Effector memory CD4-positive, alpha-beta T cell (primary cell): ENCODE data around the gene TAS2R60.

Experiments
- DNase-seq, 3 donors: peaks; one replicate each; pipeline ENCODE4 v3.0.0-alpha.2; 2020
- H3K27ac ChIP-seq: 2 replicates; pipeline ENCODE4 v1.7.0; 2013; ENCODE audit warnings: mild to moderate bottlenecking, low read length, moderate library complexity; ENCODE audit not compliant: insufficient read depth, poor library complexity, severe bottlenecking
- H3K27me3 ChIP-seq: replicated peaks from 2 replicates; pipeline ENCODE4 v1.7.0; 2013; ENCODE audit warnings: mild to moderate bottlenecking, low read length; ENCODE audit not compliant: insufficient read depth, control insufficient read depth, poor library complexity, severe bottlenecking
- H3K36me3 ChIP-seq: 2 replicates; pipeline ENCODE4 v1.7.0; 2013; ENCODE audit warnings: mild to moderate bottlenecking, low read length, moderate library complexity; ENCODE audit not compliant: control insufficient read depth, insufficient read depth
- H3K4me1 ChIP-seq: 2 replicates; pipeline ENCODE4 v1.7.0; 2013; ENCODE audit warnings: low read length, mild to moderate bottlenecking; ENCODE audit not compliant: control insufficient read depth, insufficient read depth, poor library complexity, severe bottlenecking
- H3K4me3 ChIP-seq: 2 replicates; pipeline ENCODE4 v1.7.0; 2013; ENCODE audit warnings: low read length, low read depth, mild to moderate bottlenecking; ENCODE audit not compliant: insufficient read depth, poor library complexity, severe bottlenecking
- H3K9me3 ChIP-seq: 2 replicates; pipeline ENCODE4 v1.7.0; 2013; ENCODE audit warnings: mild to moderate bottlenecking, low read length, moderate library complexity; ENCODE audit not compliant: control insufficient read depth

The TAS2R60 gene

DNA sequence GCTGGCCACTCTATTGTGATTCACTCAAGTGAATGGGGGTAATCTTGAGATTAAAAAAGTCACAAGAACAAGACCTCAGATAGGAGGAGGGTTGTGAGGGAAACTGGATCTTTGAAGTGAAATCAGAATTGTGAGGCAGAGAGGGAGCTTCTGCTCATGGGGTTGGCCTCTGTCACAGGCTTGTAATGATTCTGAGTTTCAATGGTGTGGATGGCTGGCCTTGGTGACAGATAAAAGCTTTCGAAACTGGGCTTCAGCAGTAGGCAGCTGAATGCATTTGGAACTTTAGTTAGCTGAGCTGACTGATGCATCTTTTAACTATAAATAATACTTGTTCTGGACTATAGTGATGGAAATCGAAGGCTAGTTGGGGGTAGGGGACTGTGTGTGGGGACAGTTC lies 12.2 kb downstream of the TAS2R60 start:
- no peak for DNase-seq
- no peak overlapping the region for H3K27ac ChIP-seq

GRCh38 chr7:143455942-143456341 lies 12.7 kb downstream of the TAS2R60 start:
- Histone ChIP-seq H3K27ac (no peak overlapping the region), H3K9me3 (no peaks in the 10 kb centered on the region), H3K36me3 (no peaks in the 10 kb centered on the region), H3K4me1 (no peaks in the 10 kb centered on the region), H3K4me3 (no peak overlapping the region), H3K27me3 (no peaks in the 10 kb centered on the region)
- no peak for DNase-seq

More for the DNA sequence above, 12.2 kb downstream of the TAS2R60 start:
- no peaks in the 10 kb centered on the region for H3K36me3 ChIP-seq
- H3K4me3 ChIP-seq = no peak overlapping the region
- H3K27me3 ChIP-seq = no peaks in the 10 kb centered on the region
- H3K9me3 ChIP-seq = no peaks in the 10 kb centered on the region
- H3K4me1 ChIP-seq = no peaks in the 10 kb centered on the region

DNA sequence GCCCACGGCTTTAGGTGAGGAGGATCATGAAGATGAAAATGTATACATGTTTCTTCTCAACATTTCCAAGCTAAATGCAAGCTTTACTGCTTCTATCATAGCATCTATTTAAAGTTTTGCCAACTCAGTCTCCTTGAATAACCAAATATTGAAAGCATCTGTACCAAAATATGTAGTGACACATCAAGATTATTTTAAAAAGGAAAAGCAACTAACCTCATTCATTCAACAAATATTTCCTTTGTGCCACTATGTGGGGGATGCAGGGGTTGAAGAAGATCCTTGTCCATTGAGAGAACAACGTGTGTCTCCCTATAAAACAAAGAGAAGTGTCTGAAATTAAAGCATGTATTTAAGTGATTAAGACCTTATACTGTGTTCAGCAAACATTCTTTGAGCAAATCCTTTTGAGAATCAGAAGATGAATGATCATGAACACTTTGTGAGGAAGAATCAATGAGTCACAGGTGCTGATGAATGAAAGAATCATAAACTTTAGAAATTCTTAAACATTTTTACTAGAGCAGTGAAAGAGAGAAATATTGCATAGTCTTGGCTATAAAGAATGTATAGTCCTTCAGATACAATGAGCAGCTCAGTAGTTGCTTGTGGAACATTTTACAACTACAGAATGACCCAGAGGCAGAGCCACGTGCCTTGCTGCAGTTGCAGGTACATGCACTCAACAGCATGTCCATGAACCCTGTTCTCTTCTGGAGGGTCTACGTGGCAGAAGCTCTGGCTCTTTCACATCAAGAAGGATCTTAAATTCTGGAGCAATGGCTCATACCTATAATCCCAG lies 13.9 kb downstream of the TAS2R60 start:
- H3K9me3 ChIP-seq = no peaks in the 10 kb centered on the region
- no peaks in the 10 kb centered on the region for H3K36me3 ChIP-seq
- H3K4me1 ChIP-seq = no peaks in the 10 kb centered on the region
- H3K27ac ChIP-seq = no peak overlapping the region
- no peaks in the 10 kb centered on the region for H3K27me3 ChIP-seq
- H3K4me3 ChIP-seq = no peak overlapping the region
- DNase-seq = no peak

- no peaks in the 10 kb centered on the region for H3K36me3 ChIP-seq
- no peaks in the 10 kb centered on the region for H3K9me3 ChIP-seq
- H3K27me3 ChIP-seq = no peaks in the 10 kb centered on the region
- H3K4me1 ChIP-seq = no peaks in the 10 kb centered on the region
- H3K27ac ChIP-seq = no peak overlapping the region
- no peak for DNase-seq
- H3K4me3 ChIP-seq = no peak overlapping the region
Observed at GRCh38 chr7:143458263-143458662, 15.0 kb downstream of the TAS2R60 start.

GRCh38 chr7:143458681-143459080 lies 15.4 kb downstream of the TAS2R60 start:
- Histone ChIP-seq H3K36me3 (no peaks in the 10 kb centered on the region), H3K4me3 (no peak overlapping the region), H3K9me3 (no peaks in the 10 kb centered on the region), H3K27me3 (no peaks in the 10 kb centered on the region), H3K27ac (no peak overlapping the region), H3K4me1 (no peaks in the 10 kb centered on the region)
- DNase-seq = no peak

DNA sequence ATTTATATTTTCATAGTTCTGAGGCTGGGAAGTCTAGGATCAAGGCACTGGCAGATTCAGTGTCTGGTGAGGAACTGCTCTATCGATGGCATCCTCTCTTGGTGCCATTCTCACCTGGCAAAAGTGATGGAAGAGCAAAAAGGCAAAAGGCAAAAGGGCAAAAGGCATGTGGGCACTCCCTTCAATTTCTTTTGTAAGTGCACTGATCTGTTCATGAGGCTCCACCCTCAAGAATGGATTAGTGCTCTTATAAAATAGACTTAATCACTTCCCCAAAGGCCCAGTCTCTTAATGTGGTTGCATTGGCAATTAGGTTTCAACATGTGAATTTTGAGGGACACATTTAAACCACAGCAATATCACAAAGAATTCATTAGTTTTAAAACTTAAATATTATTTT lies 16.1 kb downstream of the TAS2R60 start:
- Histone ChIP-seq H3K36me3 (no peaks in the 10 kb centered on the region), H3K27ac (no peak overlapping the region), H3K9me3 (no peaks in the 10 kb centered on the region), H3K4me1 (no peaks in the 10 kb centered on the region), H3K27me3 (no peaks in the 10 kb centered on the region), H3K4me3 (no peak overlapping the region)
- no peak for DNase-seq

DNA sequence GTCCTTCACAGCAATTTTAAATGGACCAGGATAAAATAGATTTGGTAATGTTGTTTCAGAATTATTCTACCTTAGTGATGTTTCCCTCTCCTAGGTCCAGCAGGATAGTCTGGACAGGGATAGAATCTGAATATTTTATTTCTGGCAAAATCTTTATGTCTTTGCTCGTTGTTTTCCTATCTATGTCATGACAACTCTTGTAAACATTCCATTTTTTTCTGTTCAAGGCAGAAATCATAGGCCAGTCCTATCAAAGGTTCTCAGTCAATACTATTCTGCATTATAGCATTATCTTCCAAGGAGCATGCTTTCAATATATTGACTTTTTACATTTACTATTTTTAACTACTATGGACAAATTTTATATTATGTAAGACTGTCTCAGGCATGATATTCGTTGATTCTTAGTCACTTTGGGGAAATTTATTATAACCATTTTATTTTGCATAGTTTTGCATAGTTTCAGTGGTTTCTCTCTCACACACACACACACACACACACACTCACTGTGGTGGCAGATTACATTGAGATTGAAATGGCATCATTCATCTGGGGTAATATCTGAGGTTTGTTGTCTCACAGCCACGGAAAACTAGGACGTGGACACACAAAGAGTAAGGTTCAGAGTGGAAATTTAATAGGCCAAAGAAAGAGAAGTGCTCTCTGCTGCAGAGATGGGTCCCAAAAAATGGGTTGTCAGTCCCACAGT lies 17.2 kb downstream of the TAS2R60 start:
- H3K27ac ChIP-seq = no peak overlapping the region

GRCh38 chr7:143462045-143462444 lies 18.8 kb downstream of the TAS2R60 start:
- no peaks in the 10 kb centered on the region for H3K27me3 ChIP-seq
- no peaks in the 10 kb centered on the region for H3K36me3 ChIP-seq
- no peak for DNase-seq
- H3K4me1 ChIP-seq = no peaks in the 10 kb centered on the region
- no peaks in the 10 kb centered on the region for H3K9me3 ChIP-seq
- H3K4me3 ChIP-seq = no peak overlapping the region
- no peak overlapping the region for H3K27ac ChIP-seq

More for the DNA sequence above, 17.2 kb downstream of the TAS2R60 start:
- Histone ChIP-seq H3K27me3 (no peaks in the 10 kb centered on the region), H3K4me1 (no peaks in the 10 kb centered on the region), H3K4me3 (no peak overlapping the region), H3K36me3 (no peaks in the 10 kb centered on the region), H3K9me3 (no peaks in the 10 kb centered on the region)
- no peak for DNase-seq

DNA sequence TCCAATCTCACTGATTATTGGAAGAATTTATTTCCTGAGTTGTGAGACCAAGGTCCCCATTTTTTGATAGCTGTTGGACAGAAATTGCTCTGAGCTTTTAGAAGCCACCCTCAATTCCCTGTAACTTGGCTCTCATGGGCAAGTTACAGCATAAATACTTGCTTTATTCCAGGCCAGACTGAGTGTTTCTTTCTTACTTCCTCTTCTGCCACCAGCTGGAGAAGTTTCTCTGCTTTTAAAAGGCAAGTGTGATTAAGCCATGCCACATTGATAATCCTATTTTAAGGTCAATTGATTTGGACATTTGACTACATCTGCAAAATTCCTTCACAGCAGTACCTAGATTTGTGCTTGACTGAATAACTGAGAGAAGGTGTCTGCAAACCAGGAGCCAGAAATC lies 20.3 kb downstream of the TAS2R60 start:
- no peak overlapping the region for H3K4me3 ChIP-seq
- no peak for DNase-seq
- no peaks in the 10 kb centered on the region for H3K27me3 ChIP-seq
- H3K4me1 ChIP-seq = no peaks in the 10 kb centered on the region
- no peak overlapping the region for H3K27ac ChIP-seq
- H3K9me3 ChIP-seq = no peaks in the 10 kb centered on the region
- H3K36me3 ChIP-seq = no peaks in the 10 kb centered on the region

GRCh38 chr7:143463957-143464356 lies 20.7 kb downstream of the TAS2R60 start:
- Histone ChIP-seq H3K4me1 (no peaks in the 10 kb centered on the region), H3K27ac (no peak overlapping the region)

More at GRCh38 chr7:143463957-143464356, 20.7 kb downstream of the TAS2R60 start:
- Histone ChIP-seq H3K27me3 (no peaks in the 10 kb centered on the region), H3K4me3 (no peak overlapping the region), H3K9me3 (no peaks in the 10 kb centered on the region), H3K36me3 (no peaks in the 10 kb centered on the region)
- DNase-seq = no peak
